ENCODE results near the gene WEE1.
A peak's percentile ranks its signal among the peaks of the same experiment; 100 is the strongest.
"Not testable (repeated sequence)": the region's sequence is repeated elsewhere in the genome, so short reads cannot be mapped to it uniquely, and the experiment has no call there.

WEE1 gene

GRCh38 chr11:9573052-9573774 is at the start of gene WEE1:
WEE1 (plus strand) TSS chr11:9573670; CDS start chr11:9573934, 264 bp downstream.
- no peak for FAIRE-seq

- FAIRE-seq, result peak; percentile 37
Observed at GRCh38 chr11:9524001-9524400, 49.5 kb upstream of the WEE1 start.

GRCh38 chr11:9525116-9525515 is 48.4 kb upstream of the WEE1 start:
- no peak for FAIRE-seq

GRCh38 chr11:9527481-9528135 is 45.9 kb upstream of the WEE1 start:
- peak; percentile 99 for FAIRE-seq

- no peak for FAIRE-seq
Observed at GRCh38 chr11:9528136-9528501, 45.4 kb upstream of the WEE1 start.

- FAIRE-seq, result peak; percentile 56
Observed at GRCh38 chr11:9528573-9529333, 44.7 kb upstream of the WEE1 start.

GRCh38 chr11:9529334-9529650 is 44.2 kb upstream of the WEE1 start:
- no peak for FAIRE-seq

- no peak for FAIRE-seq
Observed at GRCh38 chr11:9530020-9530621, 43.3 kb upstream of the WEE1 start.

- no peak for FAIRE-seq
Observed at GRCh38 chr11:9530901-9531625, 42.4 kb upstream of the WEE1 start.

GRCh38 chr11:9533058-9533457 is 40.4 kb upstream of the WEE1 start:
- FAIRE-seq, result no peak

- FAIRE-seq, result peak; percentile 19
Observed at GRCh38 chr11:9533736-9534473, 39.6 kb upstream of the WEE1 start.

- FAIRE-seq, result peak; percentile 29
Observed at GRCh38 chr11:9535189-9535781, 38.2 kb upstream of the WEE1 start.

- FAIRE-seq, result no peak
Observed at GRCh38 chr11:9538548-9538947, 34.9 kb upstream of the WEE1 start.

GRCh38 chr11:9549216-9549615 is 24.3 kb upstream of the WEE1 start:
- FAIRE-seq, result not testable (repeated sequence)

GRCh38 chr11:9550191-9550628 is 23.3 kb upstream of the WEE1 start:
- no peak for FAIRE-seq

GRCh38 chr11:9561279-9561982 is 12.0 kb upstream of the WEE1 start:
- no peak for FAIRE-seq

GRCh38 chr11:9562716-9563115 is 10.8 kb upstream of the WEE1 start:
- no peak for FAIRE-seq

- FAIRE-seq, result no peak
Observed at GRCh38 chr11:9563196-9563730, 10.2 kb upstream of the WEE1 start.

GRCh38 chr11:9565822-9566560 is 7.5 kb upstream of the WEE1 start:
- FAIRE-seq, result peak; percentile 97

GRCh38 chr11:9566561-9567063 is 6.9 kb upstream of the WEE1 start:
- no peak for FAIRE-seq
